Spleen (tissue), 11 donors: ENCODE results near the gene ACTR3. TPM values are rescaled to one million over a fixed set of nuclear protein-coding genes. Genes with fewer than 3 reads are reported as not detected.

Source experiments
- DNase-seq: peaks from one replicate; pipeline ENCODE4 v3.0.0-alpha.2; 2020
- H3K27ac ChIP-seq, 8 donors: fragments of 200-600 bp; sonication (generic) in 7 of 8; 1 replicate in 4 of 8; 2 replicates in 4 of 8; pipeline versions ENCODE4 v1.5.0 to v1.8.0; 2016 to 2021; ENCODE audit warnings: inconsistent platforms in 4 of 8, mild to moderate bottlenecking in 4 of 8, moderate library complexity in 1 of 8
- H3K27me3 ChIP-seq, 7 donors: fragments of 200-600 bp; sonication (generic) in 6 of 7; replicated peaks in 1 of 7; 1 replicate in 4 of 7; 2 replicates in 3 of 7; pipeline versions ENCODE4 v1.5.0 to v1.8.0; 2016 to 2021; ENCODE audit warnings: inconsistent platforms in 3 of 7, mild to moderate bottlenecking in 1 of 7
- H3K36me3 ChIP-seq, 6 donors: fragments of 200-600 bp; sonication (generic) in 5 of 6; 1 replicate in 4 of 6; 2 replicates in 2 of 6; pipeline versions ENCODE4 v1.5.0 to v1.8.0; 2016 to 2021; ENCODE audit warnings: inconsistent platforms in 2 of 6
- H3K4me1 ChIP-seq, 6 donors: fragments of 200-600 bp; sonication (generic) in 5 of 6; 1 replicate in 3 of 6; 2 replicates in 3 of 6; pipeline versions ENCODE4 v1.5.0 to v1.8.0; 2016 to 2021; ENCODE audit warnings: inconsistent platforms in 3 of 6
- H3K4me3 ChIP-seq, 8 donors: fragments of 200-600 bp; sonication (generic) in 7 of 8; 1 replicate in 4 of 8; 2 replicates in 4 of 8; pipeline versions ENCODE4 v1.5.0 to v1.8.0; 2016 to 2021; ENCODE audit warnings: inconsistent platforms in 4 of 8, mild to moderate bottlenecking in 4 of 8, moderate library complexity in 2 of 8
- H3K9me3 ChIP-seq, 8 donors: fragments of 200-600 bp; sonication (generic) in 7 of 8; 1 replicate in 4 of 8; 2 replicates in 4 of 8; pipeline versions ENCODE4 v1.5.0 to v1.8.0; 2016 to 2021; ENCODE audit warnings: inconsistent platforms in 4 of 8
- POLR2A ChIP-seq, 3 donors: fragments of 450-650 bp; IDR thresholded peaks; one replicate each; pipeline ENCODE4 v1.5.1; 2017; ENCODE audit warnings: antibody characterized with exemption in 3 of 3, mild to moderate bottlenecking in 1 of 3
- POLR2AphosphoS5 ChIP-seq, 3 donors: sonication (generic); formaldehyde crosslinking; IDR thresholded peaks; one replicate each; pipeline ENCODE4 v1.5.1; 2017; ENCODE audit warnings: antibody characterized with exemption in 3 of 3
- WGBS, 5 donors: extraction: QIAGEN DNeasy Blood & Tissue Kit in 3 of 5; methylation state at CpG; one replicate each; pipeline versions ENCODE4 v1.1.5 to v1.1.7; 2013 to 2018; 5-methylcytosine and 5-hydroxymethylcytosine counted together
- intact Hi-C: fragments of 100-400 bp; cut with DNase I; formaldehyde crosslinking; loops from one replicate; pipeline ENCODE4 v1.15.0; 2023; ENCODE audit warnings: low total_unique reads
- polyA plus RNA-seq, 3 donors: library from polyadenylated mRNA; stranded (reverse); fragments of 200-250 nt; gene quantifications; one replicate each; pipeline ENCODE4 v1.2.1, GENCODE V29; 2013
- total RNA-seq, 7 donors: library from RNA; depleted of rRNA in 3 of 7; stranded (reverse); fragments of >200 nt in 3 of 7; fragmentation: NEBNext Ultra II Directional in 4 of 7; extraction: Animal tissue kit (Norgen Biotek cat#: 25700) in 4 of 7; gene quantifications; one replicate each; pipeline versions ENCODE4 v1.1.0 to v1.2.1, GENCODE V29; 2016 to 2021
- TF ChIP-seq, protein P1 (sequence below), 11 experiments: fragments of 200-600 bp in 7 of 11; fragments of 450-650 bp in 4 of 11; sonication (generic) in 4 of 11; IDR thresholded peaks in 8 of 11; conservative IDR thresholded peaks in 3 of 11; 1 replicate in 7 of 11; 2 replicates in 4 of 11; pipeline versions ENCODE4 v1.4.0 to v1.8.0; 2016 to 2021; ENCODE audit warnings: antibody characterized with exemption in 11 of 11, inconsistent platforms in 4 of 11, mild to moderate bottlenecking in 1 of 11
- donor health status: healthy with polysubstance abuse.
- donor health status: DM: no; HTN: no; CAD: no; lungs with moderate emphysema.
- donor health status: DM: no; HTN: no; CAD: no.
- donor health status: Bipolar disorder and iron deficiency.
- donor health status: healthy.
- donor health status: DM: no; HTN: no; CAD: no.
- donor health status: DM: yes; HTN: yes; CAD: no.

Gene ACTR3
- total and polyA plus RNA-seq, 10 donors, result 75.5 to 488 (median 221) TPM

DNA sequence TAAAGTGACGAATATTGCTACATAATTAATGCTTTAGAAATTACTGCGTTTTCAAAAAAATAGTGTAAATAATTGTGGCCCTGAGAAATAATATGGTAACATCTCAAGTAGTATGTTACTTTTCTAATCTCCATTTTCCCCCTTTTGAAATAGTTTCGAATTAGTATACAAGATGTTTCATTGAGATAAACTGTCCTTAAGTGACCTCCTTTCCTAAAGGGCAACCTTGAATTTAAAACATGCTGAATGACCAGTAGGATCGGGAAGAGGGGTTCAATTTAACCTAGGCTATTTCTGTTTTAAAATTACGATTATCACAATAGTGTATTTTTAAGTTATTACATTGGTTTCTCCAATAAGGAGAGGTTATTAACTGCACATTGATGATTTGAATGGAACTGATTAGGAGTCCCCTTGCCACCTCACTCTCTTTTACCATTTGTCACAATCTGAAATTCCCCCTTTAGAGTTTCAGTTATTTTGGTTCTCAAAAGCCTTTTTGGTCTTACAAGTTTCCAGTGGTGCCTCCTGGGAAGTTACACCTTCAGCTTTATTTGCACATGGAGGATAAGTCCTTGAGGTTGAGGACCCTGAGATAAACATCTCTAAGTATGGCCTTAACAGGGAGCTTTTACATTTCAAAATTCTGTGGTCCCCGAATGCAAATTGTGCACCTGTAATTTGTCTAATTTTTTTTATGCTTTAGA lies 2.3 kb downstream of the ACTR3 start:
- peaks cover 73 to 85% (median 83%) of the 10 kb centered on the region in 6 donors for H3K4me1 ChIP-seq
- DNase-seq, result no peak
- intact Hi-C loops, result no loop called here
- peak overlapping the region; percentile 89 to 100 (median 99) for H3K27ac ChIP-seq
- WGBS, 5 donors, result 25 to 40% (median 29%) methylated on average over 6 of the region's 6 CpGs
- H3K27me3 ChIP-seq, result no peaks in the 10 kb centered on the region
- H3K4me3 ChIP-seq, result peak overlapping the region; percentile 80 to 97 (median 90)
- TF ChIP-seq POLR2A (IDR thresholded peaks at IDR 0.05), result no peak
- no peak for TF ChIP-seq POLR2AphosphoS5 (IDR thresholded peaks at IDR 0.05)
- TF ChIP-seq, protein P1, sequence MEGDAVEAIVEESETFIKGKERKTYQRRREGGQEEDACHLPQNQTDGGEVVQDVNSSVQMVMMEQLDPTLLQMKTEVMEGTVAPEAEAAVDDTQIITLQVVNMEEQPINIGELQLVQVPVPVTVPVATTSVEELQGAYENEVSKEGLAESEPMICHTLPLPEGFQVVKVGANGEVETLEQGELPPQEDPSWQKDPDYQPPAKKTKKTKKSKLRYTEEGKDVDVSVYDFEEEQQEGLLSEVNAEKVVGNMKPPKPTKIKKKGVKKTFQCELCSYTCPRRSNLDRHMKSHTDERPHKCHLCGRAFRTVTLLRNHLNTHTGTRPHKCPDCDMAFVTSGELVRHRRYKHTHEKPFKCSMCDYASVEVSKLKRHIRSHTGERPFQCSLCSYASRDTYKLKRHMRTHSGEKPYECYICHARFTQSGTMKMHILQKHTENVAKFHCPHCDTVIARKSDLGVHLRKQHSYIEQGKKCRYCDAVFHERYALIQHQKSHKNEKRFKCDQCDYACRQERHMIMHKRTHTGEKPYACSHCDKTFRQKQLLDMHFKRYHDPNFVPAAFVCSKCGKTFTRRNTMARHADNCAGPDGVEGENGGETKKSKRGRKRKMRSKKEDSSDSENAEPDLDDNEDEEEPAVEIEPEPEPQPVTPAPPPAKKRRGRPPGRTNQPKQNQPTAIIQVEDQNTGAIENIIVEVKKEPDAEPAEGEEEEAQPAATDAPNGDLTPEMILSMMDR (IDR thresholded peaks at IDR 0.05 in 8 of 11, conservative IDR thresholded peaks at IDR 0.05 in 3 of 11), result no peak
- peaks cover 0 to 24% (median 4%) of the 10 kb centered on the region in 6 donors for H3K36me3 ChIP-seq
- no peaks in the 10 kb centered on the region for H3K9me3 ChIP-seq

DNA sequence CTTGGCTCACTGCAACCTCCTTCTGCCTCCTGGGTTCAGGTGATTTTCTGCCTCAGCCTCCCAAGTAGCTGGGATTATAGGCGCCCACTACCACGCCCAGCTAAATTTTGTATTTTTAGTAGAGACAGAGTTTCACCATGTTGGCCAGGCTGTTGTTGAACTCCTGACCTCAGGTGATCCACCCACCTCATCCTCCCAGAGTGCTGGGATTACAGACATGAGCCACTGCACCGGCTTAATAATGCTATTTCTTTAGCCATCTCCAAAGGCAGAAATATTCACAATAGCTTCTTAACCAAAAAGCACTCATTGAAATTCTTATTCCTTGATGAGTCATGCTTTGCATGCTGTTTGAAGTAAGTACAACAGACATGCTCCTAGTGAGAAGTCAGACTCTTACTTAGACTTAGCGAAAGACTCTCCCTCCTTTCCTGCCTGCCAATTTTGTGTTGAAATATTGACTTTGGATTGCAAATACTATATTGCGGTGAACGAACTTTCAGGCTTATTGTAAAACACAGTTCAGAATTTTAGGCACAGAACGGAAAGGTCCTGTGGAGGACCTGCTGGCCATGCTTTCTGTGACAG lies 4.4 kb downstream of the ACTR3 start:
- peak overlapping the region in 3 of 8 donors; percentile 1 to 87 (median 7) for H3K4me3 ChIP-seq
- H3K36me3 ChIP-seq, result peaks cover 0 to 24% (median 4%) of the 10 kb centered on the region in 6 donors
- DNase-seq, result no peak
- peaks cover 74 to 85% (median 83%) of the 10 kb centered on the region in 6 donors for H3K4me1 ChIP-seq
- TF ChIP-seq POLR2A (IDR thresholded peaks at IDR 0.05) (no peak), POLR2AphosphoS5 (IDR thresholded peaks at IDR 0.05) (no peak)
- TF ChIP-seq, protein P1 (IDR thresholded peaks at IDR 0.05 in 8 of 11, conservative IDR thresholded peaks at IDR 0.05 in 3 of 11), result no peak
- 37 to 72% (median 53%) methylated on average over 7 of the region's 7 CpGs for WGBS, 5 donors
- no peaks in the 10 kb centered on the region for H3K27me3 ChIP-seq
- no peaks in the 10 kb centered on the region for H3K9me3 ChIP-seq
- intact Hi-C loops, result no loop called here
- H3K27ac ChIP-seq, result peak overlapping the region in 4 of 8 donors; percentile 24 to 100 (median 35)

DNA sequence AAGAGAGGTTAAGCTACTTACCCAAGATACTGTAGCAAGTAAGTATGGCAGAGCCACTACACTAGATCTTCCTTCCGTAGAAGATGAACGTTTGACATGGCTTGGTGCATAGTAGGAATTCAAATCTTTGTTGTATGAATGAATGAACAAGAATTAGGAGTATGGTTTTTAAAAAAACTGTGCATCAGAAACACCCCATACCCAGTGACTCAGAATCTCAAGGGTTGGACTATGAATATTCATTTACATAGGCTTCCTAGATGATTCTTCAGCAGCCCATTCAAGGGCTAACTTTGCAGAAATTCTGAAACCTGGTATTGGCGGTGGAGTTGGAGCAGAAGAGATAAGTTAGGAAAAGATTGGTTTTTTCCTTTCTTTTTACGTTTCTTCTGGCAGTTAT lies 5.4 kb downstream of the ACTR3 start:
- TF ChIP-seq POLR2AphosphoS5 (IDR thresholded peaks at IDR 0.05), result no peak
- TF ChIP-seq, protein P1 (IDR thresholded peaks at IDR 0.05 in 8 of 11, conservative IDR thresholded peaks at IDR 0.05 in 3 of 11), result no peak
- no peak for TF ChIP-seq POLR2A (IDR thresholded peaks at IDR 0.05)
- peaks cover 0 to 24% (median 4%) of the 10 kb centered on the region in 6 donors for H3K36me3 ChIP-seq
- peaks cover 83 to 94% (median 91%) of the 10 kb centered on the region in 6 donors for H3K4me1 ChIP-seq
- H3K27me3 ChIP-seq, result no peaks in the 10 kb centered on the region
- DNase-seq, result no peak
- intact Hi-C loops, result no loop called here
- peak overlapping the region in 4 of 8 donors; percentile 24 to 100 (median 35) for H3K27ac ChIP-seq
- 53 to 73% (median 61%) methylated on average over 4 of the region's 4 CpGs for WGBS, 5 donors
- peak overlapping the region in 2 of 8 donors; percentile 7 to 87 for H3K4me3 ChIP-seq
- H3K9me3 ChIP-seq, result no peaks in the 10 kb centered on the region
